Retinal pigment epithelial cell (primary cell): ENCODE measurements around the gene SPRYD3.
"Not testable (repeated sequence)": the region's sequence is repeated elsewhere in the genome, so short reads cannot be mapped to it uniquely, and the experiment has no call there.

Experiments used
- DNase-seq: peaks from one replicate; pipeline ENCODE4 v3.0.0-alpha.2; 2010; ENCODE audit warnings: low read depth
- H3K4me3 ChIP-seq: 2 replicates; pipeline ENCODE4 v1.5.1; 2011; ENCODE audit warnings: mild to moderate bottlenecking, low read length, control low read depth, moderate library complexity
- TF ChIP-seq, protein P1 (sequence below): conservative IDR thresholded peaks from 2 replicates; pipeline ENCODE4 v1.5.1; 2011; ENCODE audit warnings: low read depth, low read length, control low read depth, inconsistent platforms

Gene SPRYD3

DNA sequence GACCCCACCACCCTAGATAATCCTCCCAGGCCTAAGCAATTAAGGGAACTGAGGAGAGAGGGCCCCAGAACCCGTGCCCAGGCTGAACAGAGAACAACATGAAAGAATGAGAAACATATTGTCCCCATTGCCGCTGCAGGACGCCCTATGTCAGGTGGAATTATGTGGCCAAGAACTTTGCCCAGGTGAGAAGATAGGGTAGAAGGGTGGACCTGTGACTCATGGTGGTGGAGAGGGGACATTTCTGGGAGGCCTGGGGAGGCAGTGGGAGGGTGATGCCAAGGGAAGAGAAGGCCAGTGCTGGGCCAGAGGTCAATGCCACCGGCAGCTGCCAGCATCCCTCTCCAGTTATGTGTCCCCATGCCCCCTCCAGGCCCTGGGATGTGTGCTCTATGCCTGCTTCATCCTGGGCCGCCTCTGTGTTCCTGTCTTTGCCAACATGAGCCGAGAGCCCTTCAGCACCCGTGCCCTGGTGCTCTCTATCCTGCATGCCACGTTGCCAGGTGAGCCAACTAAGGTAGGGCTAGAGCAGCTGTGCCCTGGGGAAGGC is 39.6 kb upstream of the SPRYD3 start:
- DNase-seq: no peak
- TF ChIP-seq, protein P1, sequence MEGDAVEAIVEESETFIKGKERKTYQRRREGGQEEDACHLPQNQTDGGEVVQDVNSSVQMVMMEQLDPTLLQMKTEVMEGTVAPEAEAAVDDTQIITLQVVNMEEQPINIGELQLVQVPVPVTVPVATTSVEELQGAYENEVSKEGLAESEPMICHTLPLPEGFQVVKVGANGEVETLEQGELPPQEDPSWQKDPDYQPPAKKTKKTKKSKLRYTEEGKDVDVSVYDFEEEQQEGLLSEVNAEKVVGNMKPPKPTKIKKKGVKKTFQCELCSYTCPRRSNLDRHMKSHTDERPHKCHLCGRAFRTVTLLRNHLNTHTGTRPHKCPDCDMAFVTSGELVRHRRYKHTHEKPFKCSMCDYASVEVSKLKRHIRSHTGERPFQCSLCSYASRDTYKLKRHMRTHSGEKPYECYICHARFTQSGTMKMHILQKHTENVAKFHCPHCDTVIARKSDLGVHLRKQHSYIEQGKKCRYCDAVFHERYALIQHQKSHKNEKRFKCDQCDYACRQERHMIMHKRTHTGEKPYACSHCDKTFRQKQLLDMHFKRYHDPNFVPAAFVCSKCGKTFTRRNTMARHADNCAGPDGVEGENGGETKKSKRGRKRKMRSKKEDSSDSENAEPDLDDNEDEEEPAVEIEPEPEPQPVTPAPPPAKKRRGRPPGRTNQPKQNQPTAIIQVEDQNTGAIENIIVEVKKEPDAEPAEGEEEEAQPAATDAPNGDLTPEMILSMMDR: no peak
- H3K4me3 ChIP-seq: no peak overlapping the region

DNA sequence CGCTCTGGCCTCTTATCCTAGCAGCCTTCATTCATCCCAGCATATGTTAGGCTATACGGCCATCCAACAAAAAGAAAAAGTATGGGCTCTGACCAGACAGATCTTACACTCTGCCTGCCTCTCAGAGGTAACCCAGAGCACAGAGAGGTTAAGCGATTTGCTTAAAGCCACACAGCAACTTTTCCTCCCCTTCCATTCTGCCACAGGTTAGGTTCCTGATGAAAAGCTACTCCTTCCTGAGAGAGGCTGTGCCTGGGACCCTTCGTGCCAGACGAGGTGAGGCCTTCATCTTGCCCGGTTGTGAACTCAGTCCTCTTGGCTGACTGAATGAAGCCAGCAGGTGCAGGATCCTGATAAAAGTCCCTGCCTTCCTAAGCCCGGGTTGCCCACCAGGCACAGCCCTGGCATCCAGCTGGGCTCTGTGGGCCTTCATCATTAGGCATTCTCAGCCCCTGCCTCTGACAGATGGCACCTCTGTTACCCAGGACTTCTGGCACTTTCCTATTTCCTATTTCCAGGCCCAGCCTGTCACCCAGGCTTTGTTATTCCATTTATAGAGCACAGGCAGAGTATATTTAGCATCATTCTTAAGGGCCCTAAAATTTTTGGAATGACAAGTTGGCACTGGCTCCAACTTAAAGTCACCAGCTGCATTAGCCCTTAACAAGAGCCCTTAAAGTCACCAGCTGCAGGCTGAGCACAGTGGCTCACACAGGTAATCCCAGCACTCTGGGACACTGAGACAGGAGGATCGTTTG is 36.9 kb upstream of the SPRYD3 start:
- DNase-seq: no peak
- TF ChIP-seq, protein P1: no peak
- no peak overlapping the region for H3K4me3 ChIP-seq

DNA sequence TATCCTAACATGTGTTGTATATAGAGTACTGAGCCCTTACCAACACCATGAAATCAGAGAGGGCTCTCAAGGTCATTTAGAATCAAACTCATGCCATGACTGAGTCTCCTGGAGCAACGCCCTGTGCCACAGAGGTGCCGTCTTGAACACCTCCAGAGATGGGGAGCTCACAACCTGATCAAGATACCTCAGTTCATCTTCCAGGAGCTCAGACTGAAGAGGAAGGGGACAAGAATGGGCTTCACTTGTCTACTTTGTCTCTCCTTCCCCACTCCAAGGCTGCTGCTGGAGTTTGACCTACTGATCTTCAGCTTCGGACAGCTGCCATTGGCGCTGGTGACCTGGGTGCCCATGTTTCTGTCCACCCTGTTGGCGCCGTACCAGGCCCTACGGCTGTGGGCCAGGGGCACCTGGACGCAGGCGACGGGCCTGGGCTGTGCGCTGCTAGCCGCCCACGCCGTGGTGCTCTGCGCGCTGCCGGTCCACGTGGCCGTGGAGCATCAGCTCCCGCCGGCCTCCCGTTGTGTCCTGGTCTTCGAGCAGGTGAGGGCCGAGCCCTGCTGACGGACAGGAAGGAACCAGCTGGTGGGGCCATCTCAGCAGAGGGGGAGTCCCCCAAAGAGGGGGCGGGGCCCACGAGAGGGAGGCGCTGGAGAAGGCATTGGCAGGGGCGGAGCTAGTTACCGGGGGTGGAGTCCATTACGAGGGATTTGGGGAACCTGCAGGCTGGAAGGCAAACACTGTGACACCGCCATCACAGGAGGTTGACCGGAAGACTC is 36.1 kb upstream of the SPRYD3 start:
- TF ChIP-seq, protein P1: no peak
- no peak for DNase-seq
- H3K4me3 ChIP-seq: no peak overlapping the region

DNA sequence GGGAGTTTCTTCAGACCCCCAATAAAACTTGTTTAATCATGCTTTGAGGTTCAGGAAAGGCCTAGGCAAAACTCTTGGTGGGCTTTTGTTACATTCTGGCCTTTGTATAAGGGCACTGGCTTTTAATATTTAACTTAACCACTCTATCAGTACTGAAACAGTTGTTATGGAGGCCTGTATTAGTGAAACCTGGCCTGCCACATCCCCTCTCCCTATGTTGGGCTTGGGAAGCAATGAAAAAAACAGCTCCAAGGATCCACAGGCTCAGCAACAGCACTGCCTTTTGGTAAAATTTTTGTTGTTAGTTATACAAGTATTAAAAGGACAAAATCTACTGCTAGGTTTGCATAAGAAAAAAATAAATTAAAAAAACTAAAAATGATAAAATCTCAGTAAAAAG is 34.8 kb upstream of the SPRYD3 start:
- DNase-seq: no peak
- H3K4me3 ChIP-seq: no peak overlapping the region
- TF ChIP-seq, protein P1: no peak

DNA sequence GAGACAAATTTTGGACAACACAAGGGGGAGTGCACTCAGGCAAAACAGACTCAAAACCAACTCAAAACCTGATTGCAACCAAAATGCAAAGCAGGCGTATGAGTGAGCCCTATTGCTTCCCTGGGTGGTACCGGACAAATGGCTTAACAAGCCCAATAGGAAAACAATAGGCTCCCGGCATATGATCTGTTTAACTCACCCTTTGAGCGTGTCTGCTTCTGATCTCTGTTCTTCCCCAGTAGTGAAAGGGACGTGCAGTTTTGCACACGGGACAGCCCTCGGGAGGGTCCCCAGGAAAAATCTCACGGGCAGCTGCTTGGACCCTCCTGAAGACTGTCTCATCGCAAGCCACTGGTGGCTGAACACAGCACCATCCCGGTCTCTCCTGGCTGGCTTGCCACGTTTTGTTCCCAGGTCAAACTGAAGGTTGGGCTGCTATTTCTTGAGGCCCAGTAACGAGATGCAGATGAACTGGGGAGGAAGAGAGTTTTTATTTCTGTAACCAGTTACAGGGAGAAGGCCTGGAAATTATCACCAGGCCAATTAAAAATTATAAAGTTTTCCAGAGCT is 34.0 kb upstream of the SPRYD3 start:
- no peak for DNase-seq
- TF ChIP-seq, protein P1: no peak
- no peak overlapping the region for H3K4me3 ChIP-seq

DNA sequence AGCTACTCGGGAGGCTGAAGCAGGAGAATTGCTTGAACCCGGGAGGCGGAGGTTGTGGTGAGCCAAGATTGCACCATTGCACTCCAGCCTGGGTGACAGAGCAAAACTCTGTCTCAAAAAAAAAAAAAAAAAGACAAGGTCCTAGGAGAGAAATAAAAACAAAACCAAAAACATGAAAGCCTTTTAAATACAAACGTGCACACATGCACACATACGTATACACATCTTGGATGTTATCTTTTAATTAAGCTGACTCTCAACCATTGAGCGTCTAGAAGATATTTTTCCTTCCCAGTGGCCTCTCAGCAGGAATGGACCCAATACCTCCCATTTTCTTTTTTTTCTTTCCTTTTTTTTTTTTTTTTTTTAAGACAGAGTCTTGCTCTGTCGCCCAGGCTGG is 33.2 kb upstream of the SPRYD3 start:
- not testable (repeated sequence) for H3K4me3 ChIP-seq, DNase-seq

DNA sequence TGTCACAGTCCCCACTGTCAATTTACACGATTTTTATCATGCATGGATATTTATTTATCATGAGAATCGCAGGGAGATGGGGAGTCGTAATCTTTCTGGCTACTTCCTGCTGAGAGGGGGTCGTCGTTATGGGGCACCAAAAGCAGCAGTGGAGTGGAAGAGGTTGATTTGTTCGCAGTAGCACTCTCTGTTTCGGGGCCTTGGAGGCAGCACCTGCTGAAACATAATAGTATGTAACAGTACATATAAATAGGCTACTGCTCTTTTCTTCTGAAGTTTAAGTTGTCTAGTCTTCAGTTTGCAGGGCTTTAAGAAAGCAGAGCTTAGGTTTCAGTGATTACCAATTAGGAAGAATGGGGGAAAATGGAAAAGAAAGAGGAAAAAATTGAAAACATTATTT is 27.9 kb upstream of the SPRYD3 start:
- TF ChIP-seq, protein P1: no peak
- no peak overlapping the region for H3K4me3 ChIP-seq
- no peak for DNase-seq
